GM12878 (cell line): Measurements from ENCODE around the gene RREB1.

ENCODE experiments used
- EZH2 ChIP-seq: IDR thresholded peaks from 2 replicates; pipeline ENCODE4 v1.6.1; 2012; ENCODE audit warnings: low read depth, mild to moderate bottlenecking, control low read depth, inconsistent platforms, low read length, borderline replicate concordance; ENCODE audit not compliant: control insufficient read depth
- HDGF ChIP-seq: fragments of 450-650 bp; IDR thresholded peaks from 2 replicates; pipeline ENCODE4 v1.6.1; 2016; ENCODE audit warnings: antibody characterized with exemption
- JUNB ChIP-seq: IDR thresholded peaks from 2 replicates; pipeline ENCODE4 v1.6.1; 2016; ENCODE audit warnings: antibody characterized with exemption, mild to moderate bottlenecking
- MAX ChIP-seq: IDR thresholded peaks from 2 replicates; pipeline ENCODE4 v1.6.1; 2012; ENCODE audit warnings: low read depth, low read length, improper control_type of control experiment
- MYC ChIP-seq: IDR thresholded peaks from 2 replicates; pipeline ENCODE4 v1.6.1; 2011; ENCODE audit warnings: mild to moderate bottlenecking, low read length, moderate library complexity, inconsistent platforms; ENCODE audit not compliant: insufficient read depth, insufficient replicate concordance, insufficient read length, severe bottlenecking
- POLR2A ChIP-seq: IDR thresholded peaks from 2 replicates; pipeline ENCODE4 v1.6.1; 2011; ENCODE audit warnings: low read depth, mild to moderate bottlenecking, low read length
- SRF ChIP-seq, 2 experiments: IDR thresholded peaks; 2 replicates each; pipeline ENCODE4 v1.6.1; 2011; ENCODE audit warnings: low read depth in 2 of 2, low read length in 2 of 2, mild to moderate bottlenecking in 1 of 2, moderate library complexity in 1 of 2
- ZNF274 ChIP-seq: IDR thresholded peaks from one replicate; pipeline ENCODE4 v1.8.0; 2011; ENCODE audit not compliant: insufficient read length, insufficient read depth
- TF ChIP-seq, protein P1 (sequence below), 3 experiments: IDR thresholded peaks in 2 of 3; conservative IDR thresholded peaks in 1 of 3; 2 replicates each; pipeline ENCODE4 v1.5.1; 2011; ENCODE audit warnings: low read depth in 3 of 3, low read length in 3 of 3, mild to moderate bottlenecking in 3 of 3, control low read depth in 2 of 3, moderate library complexity in 2 of 3, inconsistent platforms in 1 of 3, mixed read lengths in 1 of 3; ENCODE audit not compliant: control insufficient read depth in 2 of 3, insufficient read depth in 1 of 3; ENCODE audit errors: extremely low read depth in 1 of 3
- TF ChIP-seq, protein P2 (sequence below): fragments of 450-650 bp; IDR thresholded peaks from 2 replicates; pipeline ENCODE4 v1.6.1; 2016; ENCODE audit warnings: mild to moderate bottlenecking

- TF ChIP-seq HDGF (no peak), JUNB (no peak), SRF (IDR thresholded peaks at IDR 0.05; ENCODE audit: low read depth in 2 of 2, low read length in 2 of 2) (no peak), POLR2A (no peak), MYC (no peak), EZH2 (no peak), ZNF274 (no peak), MAX (no peak)
- TF ChIP-seq, protein P1, sequence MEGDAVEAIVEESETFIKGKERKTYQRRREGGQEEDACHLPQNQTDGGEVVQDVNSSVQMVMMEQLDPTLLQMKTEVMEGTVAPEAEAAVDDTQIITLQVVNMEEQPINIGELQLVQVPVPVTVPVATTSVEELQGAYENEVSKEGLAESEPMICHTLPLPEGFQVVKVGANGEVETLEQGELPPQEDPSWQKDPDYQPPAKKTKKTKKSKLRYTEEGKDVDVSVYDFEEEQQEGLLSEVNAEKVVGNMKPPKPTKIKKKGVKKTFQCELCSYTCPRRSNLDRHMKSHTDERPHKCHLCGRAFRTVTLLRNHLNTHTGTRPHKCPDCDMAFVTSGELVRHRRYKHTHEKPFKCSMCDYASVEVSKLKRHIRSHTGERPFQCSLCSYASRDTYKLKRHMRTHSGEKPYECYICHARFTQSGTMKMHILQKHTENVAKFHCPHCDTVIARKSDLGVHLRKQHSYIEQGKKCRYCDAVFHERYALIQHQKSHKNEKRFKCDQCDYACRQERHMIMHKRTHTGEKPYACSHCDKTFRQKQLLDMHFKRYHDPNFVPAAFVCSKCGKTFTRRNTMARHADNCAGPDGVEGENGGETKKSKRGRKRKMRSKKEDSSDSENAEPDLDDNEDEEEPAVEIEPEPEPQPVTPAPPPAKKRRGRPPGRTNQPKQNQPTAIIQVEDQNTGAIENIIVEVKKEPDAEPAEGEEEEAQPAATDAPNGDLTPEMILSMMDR (IDR thresholded peaks at IDR 0.05 in 2 of 3, conservative IDR thresholded peaks at IDR 0.05 in 1 of 3; ENCODE audit: control insufficient read depth in 2 of 3, extremely low read depth in 1 of 3, insufficient read depth in 1 of 3, low read depth in 3 of 3, low read length in 3 of 3) = no peak
- TF ChIP-seq, protein P2, sequence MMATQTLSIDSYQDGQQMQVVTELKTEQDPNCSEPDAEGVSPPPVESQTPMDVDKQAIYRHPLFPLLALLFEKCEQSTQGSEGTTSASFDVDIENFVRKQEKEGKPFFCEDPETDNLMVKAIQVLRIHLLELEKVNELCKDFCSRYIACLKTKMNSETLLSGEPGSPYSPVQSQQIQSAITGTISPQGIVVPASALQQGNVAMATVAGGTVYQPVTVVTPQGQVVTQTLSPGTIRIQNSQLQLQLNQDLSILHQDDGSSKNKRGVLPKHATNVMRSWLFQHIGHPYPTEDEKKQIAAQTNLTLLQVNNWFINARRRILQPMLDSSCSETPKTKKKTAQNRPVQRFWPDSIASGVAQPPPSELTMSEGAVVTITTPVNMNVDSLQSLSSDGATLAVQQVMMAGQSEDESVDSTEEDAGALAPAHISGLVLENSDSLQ = no peak
These were observed 109.3 kb downstream of the RREB1 start for GRCh38 chr6:7216941-7217621.
